T-cell (primary cell): Measurements from ENCODE around the gene ODAD3. TPM values are rescaled to one million over a fixed set of nuclear protein-coding genes. Genes with fewer than 3 reads are reported as not detected.
A peak's percentile ranks its signal among the peaks of the same experiment; 100 is the strongest.

Experiments
- ATAC-seq, 4 experiments: fragments of 200-7000 bp in 3 of 4; fragments of 150-1000 bp in 1 of 4; cut with Tn5 transposase; replicated peaks in 1 of 4; 1 replicate in 3 of 4; 2 replicates in 1 of 4; pipeline ENCODE4 v1.10.0; 2021; ENCODE audit warnings: moderate library complexity in 3 of 4, mild to moderate bottlenecking in 2 of 4, moderate number of reproducible peaks in 1 of 4
- CTCF ChIA-PET, 2 donors: fragments of 300-600 bp; sonication (Branson Sonifier 250); formaldehyde crosslinking; loops; one replicate each; lab custom pipeline; 2022; ENCODE audit warnings: antibody characterized with exemption in 2 of 2; lab: Charles Lee
- POLR2A ChIA-PET, 2 donors: fragments of 300-600 bp; sonication (Branson Sonifier 250); formaldehyde crosslinking; loops; one replicate each; lab custom pipeline; 2022; ENCODE audit warnings: antibody characterized with exemption in 2 of 2; lab: Charles Lee
- DNase-seq, 35 experiments: peaks; one replicate each; pipeline versions ENCODE4 v3.0.0 to v3.0.0-alpha.2; 2013 to 2023
- H3K27ac ChIP-seq: one replicate; pipeline ENCODE4 v1.5.1; 2013; ENCODE audit warnings: low read length
- H3K27me3 ChIP-seq, 2 experiments: replicated peaks in 1 of 2; 1 replicate in 1 of 2; 2 replicates in 1 of 2; pipeline versions ENCODE4 v1.6.1 to v1.7.0; 2013; ENCODE audit warnings: low read length in 1 of 2, mixed read lengths in 1 of 2; ENCODE audit not compliant: control insufficient read depth in 2 of 2, insufficient read depth in 2 of 2; ENCODE audit errors: extremely low read depth in 1 of 2
- H3K36me3 ChIP-seq, 2 donors: 1 replicate in 1 of 2; 2 replicates in 1 of 2; pipeline versions ENCODE4 v1.6.1 to v1.7.0; 2013; ENCODE audit warnings: low read length in 1 of 2; ENCODE audit not compliant: control insufficient read depth in 2 of 2, insufficient read depth in 1 of 2; ENCODE audit errors: extremely low read depth in 1 of 2
- H3K4me1 ChIP-seq, 2 experiments: 1 replicate in 1 of 2; 2 replicates in 1 of 2; pipeline versions ENCODE4 v1.6.1 to v1.7.0; 2013; ENCODE audit warnings: low read length in 2 of 2, mixed read lengths in 1 of 2; ENCODE audit not compliant: insufficient read depth in 2 of 2, control insufficient read depth in 1 of 2; ENCODE audit errors: extremely low read depth in 1 of 2
- H3K4me3 ChIP-seq, 2 donors: 1 replicate in 1 of 2; 2 replicates in 1 of 2; pipeline versions ENCODE4 v1.5.1 to v1.7.0; 2013; ENCODE audit warnings: mild to moderate bottlenecking in 2 of 2, low read length in 1 of 2, moderate library complexity in 1 of 2; ENCODE audit not compliant: control insufficient read depth in 1 of 2; ENCODE audit errors: extremely low read depth in 1 of 2
- H3K9me3 ChIP-seq: 2 replicates; pipeline ENCODE4 v1.7.0; 2013
- H3K27ac Mint-ChIP-seq, 2 donors: one replicate each; pipeline ENCODE4 v1.8.0; 2020 to 2021; ENCODE audit warnings: mild to moderate bottlenecking in 2 of 2, mixed read lengths in 2 of 2
- H3K27me3 Mint-ChIP-seq, 2 donors: one replicate each; pipeline ENCODE4 v1.8.0; 2021 to 2022; ENCODE audit warnings: mixed read lengths in 2 of 2
- H3K36me3 Mint-ChIP-seq: one replicate; pipeline ENCODE4 v1.8.0; 2021; ENCODE audit warnings: mixed read lengths
- H3K4me1 Mint-ChIP-seq, 3 donors: one replicate each; pipeline ENCODE4 v1.8.0; 2020 to 2022; ENCODE audit warnings: mixed read lengths in 3 of 3, mild to moderate bottlenecking in 1 of 3
- H3K4me3 Mint-ChIP-seq, 3 donors: one replicate each; pipeline ENCODE4 v1.8.0; 2020 to 2022; ENCODE audit warnings: mild to moderate bottlenecking in 3 of 3, mixed read lengths in 3 of 3, moderate library complexity in 3 of 3
- H3K9me3 Mint-ChIP-seq, 3 donors: one replicate each; pipeline ENCODE4 v1.8.0; 2020 to 2022; ENCODE audit warnings: mixed read lengths in 3 of 3
- WGBS: methylation state at CpG from one replicate; pipeline ENCODE4 v1.1.5; 2013; ENCODE audit warnings: missing lambda C conversion rate; ENCODE audit not compliant: insufficient coverage; 5-methylcytosine and 5-hydroxymethylcytosine counted together
- total RNA-seq, 35 experiments: library from RNA in 6 of 35; stranded (reverse) in 6 of 35; fragments of 120-200 nt in 1 of 35; gene quantifications; one replicate each; pipeline versions ENCODE4 v1.2.1 to v1.2.4 and lab custom pipeline; 2013 to 2026

Gene ODAD3
- total RNA-seq, 5 donors from 2014 or later (not counting 1 experiment from before 2014, with no cell fraction given), result 0.20 TPM; not detected in 4

- POLR2A ChIA-PET, result interaction anchor here in 1 of 2 donors (0.6 kb wide), 1 partner anchor 1620 kb away, joined by 3 read pairs; no protein-coding TSS in a partner anchor
- Mint-ChIP-seq H3K36me3 (peaks cover 10% of the 10 kb centered on the region), H3K4me1 (peaks cover 19 to 30% (median 29%) of the 10 kb centered on the region in 3 donors), H3K9me3 (no peaks in the 10 kb centered on the region), H3K27ac (no peak within 1 kb of the TSS), H3K4me3 (peak within 1 kb of the TSS in 2 of 3 donors; percentile 70 to 71), H3K27me3 (peaks cover 20 to 37% of the 10 kb centered on the region in 2 donors)
- 24% methylated on average over 54 of the region's 77 CpGs for WGBS
- peak in 1 of 35 experiments; percentile 28 for DNase-seq
- Histone ChIP-seq H3K9me3 (no peaks in the 10 kb centered on the region), H3K27ac (no peak within 1 kb of the TSS), H3K36me3 (peaks cover 0 to 3% of the 10 kb centered on the region in 2 donors), H3K4me1 (peaks cover 6 to 33% of the 10 kb centered on the region in 2 experiments), H3K4me3 (peak within 1 kb of the TSS in 1 of 2 donors; percentile 49), H3K27me3 (peaks cover 5 to 48% of the 10 kb centered on the region in 2 experiments)
- CTCF ChIA-PET, result no interaction called here
- ATAC-seq, result no peak
These were observed 46.0 kb upstream of the ODAD3 start, which contains the start of gene ELAVL3 for GRCh38 chr19:11480715-11481533. Gene ELAVL3 (minus strand): TSS chr19:11481046. CDS start chr19:11480608, 438 bp downstream.

- peaks cover 6 to 33% of the 10 kb centered on the region in 2 experiments for H3K4me1 ChIP-seq
- H3K4me3 ChIP-seq, result no peak overlapping the region
- DNase-seq, result peak in 1 of 35 experiments; percentile 7
- WGBS, result 14% methylated on average over 69 of the region's 86 CpGs
- H3K36me3 ChIP-seq, result peaks cover 0 to 3% of the 10 kb centered on the region in 2 donors
- H3K27me3 ChIP-seq, result peaks cover 5 to 48% of the 10 kb centered on the region in 2 experiments
- ATAC-seq, result no peak
- Mint-ChIP-seq H3K4me1 (peaks cover 19 to 29% (median 28%) of the 10 kb centered on the region in 3 donors), H3K27ac (no peak overlapping the region), H3K36me3 (peaks cover 4% of the 10 kb centered on the region), H3K9me3 (no peaks in the 10 kb centered on the region), H3K27me3 (peaks cover 20 to 36% of the 10 kb centered on the region in 2 donors), H3K4me3 (no peak overlapping the region)
- no peak overlapping the region for H3K27ac ChIP-seq
- H3K9me3 ChIP-seq, result no peaks in the 10 kb centered on the region
- ChIA-PET CTCF (no interaction called here), POLR2A (no interaction called here)
These were observed 45.2 kb upstream of the ODAD3 start for GRCh38 chr19:11479898-11480714.

GRCh38 chr19:11479090-11479897 lies 44.4 kb upstream of the ODAD3 start:
- peaks cover 20 to 35% of the 10 kb centered on the region in 2 donors for H3K27me3 Mint-ChIP-seq
- peaks cover 19 to 29% (median 28%) of the 10 kb centered on the region in 3 donors for H3K4me1 Mint-ChIP-seq
- Histone ChIP-seq H3K36me3 (peaks cover 0 to 3% of the 10 kb centered on the region in 2 donors), H3K27ac (no peak overlapping the region), H3K4me1 (peaks cover 6 to 33% of the 10 kb centered on the region in 2 experiments), H3K27me3 (peaks cover 5 to 48% of the 10 kb centered on the region in 2 experiments), H3K9me3 (no peaks in the 10 kb centered on the region), H3K4me3 (no peak overlapping the region)
- H3K9me3 Mint-ChIP-seq, result no peaks in the 10 kb centered on the region
- peak overlapping the region in 1 of 2 donors; percentile 27 for H3K27ac Mint-ChIP-seq
- WGBS, result 31% methylated on average over 49 of the region's 62 CpGs
- peak overlapping the region in 1 of 3 donors; percentile 75 for H3K4me3 Mint-ChIP-seq
- H3K36me3 Mint-ChIP-seq, result peaks cover 3% of the 10 kb centered on the region
- CTCF ChIA-PET, result interaction anchor here in 1 of 2 donors (0.5 kb wide), 1 partner anchor 243 kb away, joined by 5 read pairs; no protein-coding TSS in a partner anchor
- DNase-seq (peak in 2 of 35 experiments; percentile 11 to 31), ATAC-seq (no peak)
- POLR2A ChIA-PET, result no interaction called here

- Mint-ChIP-seq H3K4me1 (peaks cover 19 to 29% (median 25%) of the 10 kb centered on the region in 3 donors), H3K36me3 (peaks cover 3% of the 10 kb centered on the region), H3K4me3 (peak overlapping the region in 1 of 3 donors; percentile 75), H3K27ac (peak overlapping the region in 1 of 2 donors; percentile 27), H3K9me3 (no peaks in the 10 kb centered on the region), H3K27me3 (peaks cover 20 to 35% of the 10 kb centered on the region in 2 donors)
- 49% methylated on average over 13 of the region's 19 CpGs for WGBS
- Histone ChIP-seq H3K4me1 (peaks cover 6 to 33% of the 10 kb centered on the region in 2 experiments), H3K4me3 (no peak overlapping the region), H3K27me3 (peaks cover 5 to 45% of the 10 kb centered on the region in 2 experiments), H3K27ac (no peak overlapping the region), H3K9me3 (no peaks in the 10 kb centered on the region), H3K36me3 (no peaks in the 10 kb centered on the region)
- no peak for DNase-seq
- ChIA-PET POLR2A (no interaction called here), CTCF (no interaction called here)
- ATAC-seq, result no peak
These were observed 43.5 kb upstream of the ODAD3 start for GRCh38 chr19:11478167-11479089.

- ATAC-seq (no peak), DNase-seq (no peak)
- no peaks in the 10 kb centered on the region for H3K9me3 ChIP-seq
- no peaks in the 10 kb centered on the region for H3K36me3 ChIP-seq
- peaks cover 2 to 27% of the 10 kb centered on the region in 2 experiments for H3K27me3 ChIP-seq
- no peaks in the 10 kb centered on the region for H3K9me3 Mint-ChIP-seq
- no peak overlapping the region for H3K27ac Mint-ChIP-seq
- CTCF ChIA-PET, result interaction anchor here in 1 of 2 donors (0.6 kb wide), 1 partner anchor 64 kb away, joined by 3 read pairs; no protein-coding TSS in a partner anchor
- H3K4me3 Mint-ChIP-seq, result no peak overlapping the region
- H3K27ac ChIP-seq, result no peak overlapping the region
- no peak overlapping the region for H3K4me3 ChIP-seq
- POLR2A ChIA-PET, result no interaction called here
- H3K4me1 ChIP-seq, result peaks cover 2 to 9% of the 10 kb centered on the region in 2 experiments
- 75% methylated on average over 1 of the region's 8 CpGs for WGBS
- peaks cover 14 to 22% of the 10 kb centered on the region in 2 donors for H3K27me3 Mint-ChIP-seq
- peaks cover 4 to 6% (median 6%) of the 10 kb centered on the region in 3 donors for H3K4me1 Mint-ChIP-seq
- no peaks in the 10 kb centered on the region for H3K36me3 Mint-ChIP-seq
These were observed 40.9 kb upstream of the ODAD3 start for GRCh38 chr19:11475861-11476260.
